Measurements from ENCODE around the gene LSR.

LSR gene

GRCh38 chr19:35249848-35250711 lies 1.3 kb downstream of the LSR start:
- Mint-ChIP-seq H3K4me1 (ENCODE audit: low read depth) (peaks cover 42% of the 10 kb centered on the region), H3K27ac (peak overlapping the region; percentile 70), H3K9me3 (ENCODE audit: low read depth) (no peaks in the 10 kb centered on the region), H3K36me3 (no peaks in the 10 kb centered on the region), H3K4me3 (peak overlapping the region; percentile 92), H3K27me3 (no peaks in the 10 kb centered on the region)

- Mint-ChIP-seq H3K27ac (no peak overlapping the region), H3K9me3 (ENCODE audit: low read depth) (no peaks in the 10 kb centered on the region), H3K4me1 (ENCODE audit: low read depth) (peaks cover 51% of the 10 kb centered on the region), H3K36me3 (no peaks in the 10 kb centered on the region), H3K27me3 (no peaks in the 10 kb centered on the region), H3K4me3 (no peak overlapping the region)
Measured at GRCh38 chr19:35251456-35251855, 2.7 kb downstream of the LSR start.

GRCh38 chr19:35253316-35254286 lies 4.8 kb downstream of the LSR start:
- H3K27me3 Mint-ChIP-seq: no peaks in the 10 kb centered on the region
- no peaks in the 10 kb centered on the region for H3K9me3 Mint-ChIP-seq (ENCODE audit: low read depth)
- no peak overlapping the region for H3K4me3 Mint-ChIP-seq
- no peaks in the 10 kb centered on the region for H3K36me3 Mint-ChIP-seq
- H3K27ac Mint-ChIP-seq: peak overlapping the region; percentile 7
- H3K4me1 Mint-ChIP-seq (ENCODE audit: low read depth): peaks cover 55% of the 10 kb centered on the region

- H3K4me1 Mint-ChIP-seq (ENCODE audit: low read depth): peaks cover 46% of the 10 kb centered on the region
- H3K9me3 Mint-ChIP-seq (ENCODE audit: low read depth): no peaks in the 10 kb centered on the region
- H3K4me3 Mint-ChIP-seq: no peak overlapping the region
- H3K36me3 Mint-ChIP-seq: no peaks in the 10 kb centered on the region
- no peaks in the 10 kb centered on the region for H3K27me3 Mint-ChIP-seq
- H3K27ac Mint-ChIP-seq: peak overlapping the region; percentile 64
Measured at GRCh38 chr19:35254341-35255297, 5.8 kb downstream of the LSR start.

GRCh38 chr19:35256566-35256965 lies 7.8 kb downstream of the LSR start:
- Mint-ChIP-seq H3K27ac (peak overlapping the region; percentile 89), H3K9me3 (ENCODE audit: low read depth) (no peaks in the 10 kb centered on the region), H3K36me3 (no peaks in the 10 kb centered on the region), H3K4me1 (ENCODE audit: low read depth) (peaks cover 34% of the 10 kb centered on the region), H3K27me3 (no peaks in the 10 kb centered on the region), H3K4me3 (no peak overlapping the region)

GRCh38 chr19:35257113-35257461 lies 8.3 kb downstream of the LSR start:
- no peaks in the 10 kb centered on the region for H3K9me3 Mint-ChIP-seq (ENCODE audit: low read depth)
- H3K4me3 Mint-ChIP-seq: no peak overlapping the region
- no peaks in the 10 kb centered on the region for H3K36me3 Mint-ChIP-seq
- peak overlapping the region; percentile 54 for H3K27ac Mint-ChIP-seq
- no peaks in the 10 kb centered on the region for H3K27me3 Mint-ChIP-seq
- H3K4me1 Mint-ChIP-seq (ENCODE audit: low read depth): peaks cover 33% of the 10 kb centered on the region

GRCh38 chr19:35260694-35261304 lies 12.0 kb downstream of the LSR start:
- Mint-ChIP-seq H3K27me3 (no peaks in the 10 kb centered on the region), H3K4me1 (ENCODE audit: low read depth) (peaks cover 34% of the 10 kb centered on the region), H3K27ac (no peak overlapping the region), H3K4me3 (no peak overlapping the region), H3K9me3 (ENCODE audit: low read depth) (no peaks in the 10 kb centered on the region), H3K36me3 (peaks cover 2% of the 10 kb centered on the region)

GRCh38 chr19:35261356-35262100 lies 12.7 kb downstream of the LSR start:
- Mint-ChIP-seq H3K9me3 (ENCODE audit: low read depth) (no peaks in the 10 kb centered on the region), H3K4me3 (no peak overlapping the region), H3K27me3 (no peaks in the 10 kb centered on the region), H3K36me3 (peaks cover 2% of the 10 kb centered on the region), H3K27ac (no peak overlapping the region), H3K4me1 (ENCODE audit: low read depth) (peaks cover 35% of the 10 kb centered on the region)

- H3K27me3 Mint-ChIP-seq: no peaks in the 10 kb centered on the region
- peaks cover 30% of the 10 kb centered on the region for H3K4me1 Mint-ChIP-seq (ENCODE audit: low read depth)
- H3K9me3 Mint-ChIP-seq (ENCODE audit: low read depth): no peaks in the 10 kb centered on the region
- peaks cover 2% of the 10 kb centered on the region for H3K36me3 Mint-ChIP-seq
- H3K4me3 Mint-ChIP-seq: no peak overlapping the region
- no peak overlapping the region for H3K27ac Mint-ChIP-seq
Measured at GRCh38 chr19:35262101-35262761, 13.4 kb downstream of the LSR start.

GRCh38 chr19:35264268-35265125 lies 15.7 kb downstream of the LSR start:
- no peaks in the 10 kb centered on the region for H3K9me3 Mint-ChIP-seq (ENCODE audit: low read depth)
- peaks cover 22% of the 10 kb centered on the region for H3K4me1 Mint-ChIP-seq (ENCODE audit: low read depth)
- H3K27ac Mint-ChIP-seq: peak overlapping the region; percentile 81
- peaks cover 2% of the 10 kb centered on the region for H3K36me3 Mint-ChIP-seq
- H3K4me3 Mint-ChIP-seq: no peak overlapping the region
- no peaks in the 10 kb centered on the region for H3K27me3 Mint-ChIP-seq

- Mint-ChIP-seq H3K36me3 (peaks cover 2% of the 10 kb centered on the region), H3K27ac (peak overlapping the region; percentile 89), H3K27me3 (no peaks in the 10 kb centered on the region), H3K9me3 (ENCODE audit: low read depth) (no peaks in the 10 kb centered on the region), H3K4me3 (peak overlapping the region; percentile 74), H3K4me1 (ENCODE audit: low read depth) (peaks cover 19% of the 10 kb centered on the region)
Measured at GRCh38 chr19:35265126-35265899, 16.5 kb downstream of the LSR start.
